HG03135 (cell line): Measurements from ENCODE around the gene ELP4.
A peak's percentile ranks its signal among the peaks of the same experiment; 100 is the strongest.
"Not testable (repeated sequence)": the region's sequence is repeated elsewhere in the genome, so short reads cannot be mapped to it uniquely, and the experiment has no call there.

ENCODE experiments used
- ATAC-seq: cut with Tn5 transposase; IDR thresholded peaks from one replicate; pipeline ENCODE4 v1.9.1; 2021; ENCODE audit warnings: mild to moderate bottlenecking, moderate library complexity; ENCODE audit not compliant: unreplicated experiment

Gene ELP4, protein sequence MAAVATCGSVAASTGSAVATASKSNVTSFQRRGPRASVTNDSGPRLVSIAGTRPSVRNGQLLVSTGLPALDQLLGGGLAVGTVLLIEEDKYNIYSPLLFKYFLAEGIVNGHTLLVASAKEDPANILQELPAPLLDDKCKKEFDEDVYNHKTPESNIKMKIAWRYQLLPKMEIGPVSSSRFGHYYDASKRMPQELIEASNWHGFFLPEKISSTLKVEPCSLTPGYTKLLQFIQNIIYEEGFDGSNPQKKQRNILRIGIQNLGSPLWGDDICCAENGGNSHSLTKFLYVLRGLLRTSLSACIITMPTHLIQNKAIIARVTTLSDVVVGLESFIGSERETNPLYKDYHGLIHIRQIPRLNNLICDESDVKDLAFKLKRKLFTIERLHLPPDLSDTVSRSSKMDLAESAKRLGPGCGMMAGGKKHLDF

DNA sequence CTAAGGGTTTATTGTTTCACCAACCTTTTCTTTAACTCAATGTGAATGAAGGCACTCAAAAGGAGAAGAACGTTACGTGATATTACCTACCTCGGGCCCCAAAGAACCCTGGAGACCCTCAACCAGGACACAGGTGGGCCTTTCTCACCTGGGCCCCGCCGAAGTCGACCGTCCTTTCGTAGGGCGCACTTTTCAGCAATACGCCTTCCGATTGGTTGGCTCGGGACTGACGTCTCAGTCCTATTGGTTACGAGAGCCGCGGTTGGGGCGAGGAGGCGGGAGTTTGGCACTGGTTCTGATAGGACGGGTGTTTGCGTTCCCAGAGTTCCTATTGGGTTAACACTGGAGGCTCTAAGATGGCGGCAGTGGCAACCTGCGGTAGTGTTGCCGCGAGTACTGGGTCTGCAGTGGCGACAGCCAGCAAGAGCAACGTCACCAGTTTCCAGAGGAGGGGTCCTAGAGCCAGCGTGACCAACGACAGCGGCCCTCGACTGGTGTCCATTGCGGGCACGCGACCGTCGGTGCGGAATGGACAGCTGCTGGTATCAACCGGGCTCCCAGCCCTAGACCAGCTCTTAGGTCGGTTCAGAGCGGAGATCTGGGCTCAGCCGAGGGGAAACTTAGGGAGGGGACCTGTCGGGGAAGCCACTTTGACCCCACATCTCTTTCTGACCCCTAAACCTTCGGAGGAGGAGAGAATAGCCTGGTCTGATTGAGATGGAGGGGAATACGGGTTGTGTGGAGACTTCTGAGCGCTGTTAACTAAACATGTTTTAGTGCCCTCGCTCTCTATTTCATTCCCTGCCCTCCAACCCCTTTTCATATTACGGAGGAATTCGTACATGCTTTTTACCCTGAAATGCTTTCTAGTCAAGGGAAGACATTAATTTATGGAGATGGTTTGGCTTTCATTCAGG is at the start of gene ELP4, which contains the start of gene IMMP1L:
Gene ELP4, plus strand, starts transcription at position 339 of the 917 bp plus-strand sequence. Its CDS starts 18 bp downstream, at position 357.
Gene IMMP1L, minus strand, starts transcription at position 194 of the 917 bp plus-strand sequence. CDS start 46,346 bp downstream, outside the sequence.
- peak; percentile 100 for ATAC-seq

DNA sequence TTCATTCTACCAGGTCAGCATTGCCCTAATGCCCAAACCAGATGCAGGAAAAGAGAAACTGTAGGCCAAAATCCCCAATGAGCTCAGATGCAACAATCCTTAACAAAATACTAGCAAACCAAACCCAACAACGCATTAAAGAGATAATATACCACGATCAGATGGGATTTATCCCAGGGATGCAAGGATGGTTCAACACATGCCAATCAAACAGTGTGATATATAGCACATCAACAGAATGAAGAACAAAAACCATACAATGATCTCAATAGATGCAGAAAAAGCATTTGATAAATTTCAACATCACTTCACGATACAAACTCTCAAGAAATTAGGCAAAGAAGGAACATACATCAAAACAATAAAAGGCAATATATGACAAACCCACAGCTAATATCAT is 45.1 kb upstream of the ELP4 start:
- ATAC-seq, result no peak

DNA sequence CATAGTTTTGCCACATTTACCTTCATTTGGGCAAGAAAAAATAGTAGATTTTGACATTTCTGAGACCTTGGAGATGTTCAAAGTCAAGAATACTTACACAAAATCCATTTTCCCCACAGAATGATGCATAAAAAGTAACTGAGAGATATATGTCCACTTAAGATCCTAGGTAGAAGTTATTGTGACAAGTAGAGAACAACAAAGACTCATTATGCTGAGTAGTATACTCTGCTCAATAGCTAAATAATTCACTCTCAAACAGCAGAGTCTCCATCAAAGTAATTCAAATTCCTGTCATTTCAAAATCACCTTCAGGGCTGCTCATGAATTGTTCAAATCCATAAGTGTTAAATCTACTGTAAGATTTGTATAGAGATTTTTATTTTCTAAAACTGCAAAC is 35.5 kb upstream of the ELP4 start:
- no peak for ATAC-seq

DNA sequence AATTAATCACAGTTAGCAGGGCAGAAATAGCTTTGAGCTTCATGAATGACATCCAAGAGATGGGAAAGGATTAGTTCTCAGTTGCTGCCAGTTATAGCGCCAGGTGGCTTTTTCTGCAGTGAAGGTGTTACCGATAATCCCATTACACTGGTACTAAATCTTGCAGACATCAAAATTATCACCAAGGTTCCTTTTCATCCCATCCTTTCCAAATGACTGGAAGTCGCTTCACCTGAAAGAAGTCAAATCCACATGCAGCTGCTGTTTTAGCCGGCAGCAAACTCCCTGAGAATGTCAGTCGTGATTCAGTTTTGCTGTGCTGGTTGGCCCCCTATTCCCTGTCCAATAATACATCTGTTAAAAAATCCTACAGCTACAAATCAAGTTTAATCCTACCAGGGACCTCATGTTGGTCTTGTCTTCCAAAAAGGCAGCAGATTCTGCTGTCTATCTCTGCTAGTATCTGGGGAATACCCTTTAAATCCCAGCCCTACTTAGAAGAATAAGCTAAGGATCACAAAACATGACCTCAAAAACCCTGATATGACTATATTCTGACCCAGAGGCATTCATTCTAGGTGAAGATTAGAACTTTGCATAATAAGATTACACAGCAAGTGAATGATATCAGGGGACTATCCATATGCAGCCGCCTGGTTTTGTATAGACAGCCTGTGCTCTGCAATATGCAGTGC is 31.9 kb upstream of the ELP4 start:
- ATAC-seq, result no peak

DNA sequence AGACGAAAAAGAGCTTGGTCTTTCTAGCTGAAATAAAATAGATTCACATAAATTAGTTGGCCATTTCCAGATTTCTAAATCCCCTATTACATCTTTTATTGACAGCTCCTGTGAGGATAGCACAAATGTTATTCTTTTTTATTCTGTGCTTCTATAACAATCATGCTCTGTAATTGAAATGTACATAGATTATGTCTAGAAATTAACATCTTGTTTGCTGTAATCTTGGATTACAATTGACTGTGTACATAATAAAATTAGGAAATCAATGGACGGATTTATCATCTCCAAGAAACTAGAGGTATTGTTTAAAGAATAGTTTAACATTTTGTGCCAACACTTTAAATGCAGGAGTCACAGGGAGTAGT is 31.4 kb upstream of the ELP4 start:
- no peak for ATAC-seq

DNA sequence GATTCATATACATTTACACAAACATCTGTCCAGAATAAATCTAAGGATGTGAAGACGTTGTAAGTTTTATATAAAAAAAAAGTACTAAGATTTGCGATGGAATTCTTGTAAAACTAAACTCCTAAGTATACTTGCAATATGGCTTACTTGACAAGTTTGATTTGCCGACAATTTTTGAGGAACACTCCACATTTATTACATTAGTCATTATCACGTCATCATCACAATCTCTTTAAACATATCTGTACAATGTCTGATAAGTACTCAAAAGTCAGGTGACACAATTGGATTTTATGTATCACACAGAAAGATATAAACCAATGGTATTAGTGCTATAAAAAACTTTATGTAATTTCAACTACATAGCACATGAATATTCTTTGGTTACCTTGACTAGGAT is 30.5 kb upstream of the ELP4 start:
- no peak for ATAC-seq

DNA sequence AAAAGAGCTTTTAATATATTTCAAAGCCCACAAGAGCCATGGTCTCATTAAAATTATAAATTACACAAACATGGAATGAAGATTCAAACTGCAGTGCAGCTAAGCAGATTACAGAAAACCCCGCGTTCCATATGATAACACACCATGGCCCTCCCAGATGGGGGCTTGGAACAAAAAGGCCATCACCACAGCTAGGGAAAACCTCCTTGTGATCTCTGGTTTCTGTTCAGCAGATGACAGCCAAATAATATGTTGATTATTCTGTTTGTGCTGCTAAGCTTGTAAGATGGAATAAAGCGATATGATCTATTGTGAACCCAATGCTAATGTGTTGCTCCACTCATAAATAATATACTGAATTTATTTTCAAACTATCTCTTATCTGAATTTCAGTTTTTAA is 28.6 kb upstream of the ELP4 start:
- ATAC-seq, result no peak

DNA sequence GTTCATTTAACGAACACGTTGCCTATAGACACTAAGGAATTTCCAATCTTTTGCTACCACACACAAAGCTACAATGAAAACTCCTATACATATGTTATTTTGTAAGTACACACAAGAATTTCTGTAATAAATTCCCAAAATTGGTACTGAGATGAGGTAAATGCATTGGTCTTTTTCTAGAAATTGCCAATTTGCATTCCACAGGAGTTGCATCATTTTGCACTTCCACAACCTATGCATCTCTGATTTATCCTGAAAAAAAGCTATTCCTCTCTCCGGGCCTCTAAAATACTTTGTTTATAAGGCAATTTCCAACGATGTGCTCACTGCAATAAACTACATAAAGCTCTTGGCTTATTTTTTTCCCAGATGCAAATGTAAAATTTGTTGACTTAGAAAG is 25.1 kb upstream of the ELP4 start:
- ATAC-seq, result no peak

DNA sequence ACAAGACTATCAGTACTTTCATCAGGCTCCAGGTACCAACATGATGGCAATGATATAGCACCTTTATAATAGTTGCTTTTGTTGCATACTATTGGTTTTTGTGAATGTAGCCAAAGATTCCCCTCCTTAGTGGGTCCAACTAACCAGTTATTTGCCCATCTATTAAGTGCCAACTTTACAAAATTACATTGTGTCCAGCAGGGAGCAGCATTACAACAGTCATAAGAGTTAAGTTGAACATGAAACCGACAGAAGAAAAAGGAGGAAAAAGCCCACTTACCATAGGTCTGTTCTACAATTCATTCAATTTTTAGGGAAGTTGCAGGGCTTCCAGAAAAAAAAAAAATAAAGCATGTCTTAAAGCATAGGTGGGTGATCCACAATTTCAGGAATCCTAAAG is 21.7 kb upstream of the ELP4 start:
- no peak for ATAC-seq

DNA sequence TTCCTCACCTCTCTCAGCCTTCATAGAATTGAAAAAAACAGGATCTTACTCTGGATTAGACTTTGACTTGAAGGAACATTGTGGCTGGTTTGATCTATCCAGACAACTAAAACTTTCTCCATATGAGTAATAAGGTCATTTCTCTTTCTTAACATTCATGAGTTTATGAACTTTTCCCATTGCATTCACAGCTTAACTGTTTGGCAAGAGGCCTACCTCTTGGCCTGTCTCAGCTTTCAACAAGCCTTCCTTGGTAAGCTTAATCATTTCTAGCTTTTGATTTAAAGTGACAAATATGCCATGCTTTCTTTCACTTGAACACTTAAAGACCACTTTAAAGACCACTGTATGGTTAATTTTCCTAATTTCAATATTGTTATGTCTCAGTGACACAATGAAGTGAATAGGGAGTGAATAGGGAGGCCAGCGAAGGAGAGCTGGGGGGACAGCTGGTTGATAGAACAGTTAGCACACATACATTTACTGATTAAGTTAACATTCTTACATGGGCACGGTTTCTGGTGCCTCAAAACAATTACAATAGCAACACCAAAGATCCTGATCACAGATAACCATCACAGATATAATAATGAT is 17.1 kb upstream of the ELP4 start:
- ATAC-seq, result no peak

DNA sequence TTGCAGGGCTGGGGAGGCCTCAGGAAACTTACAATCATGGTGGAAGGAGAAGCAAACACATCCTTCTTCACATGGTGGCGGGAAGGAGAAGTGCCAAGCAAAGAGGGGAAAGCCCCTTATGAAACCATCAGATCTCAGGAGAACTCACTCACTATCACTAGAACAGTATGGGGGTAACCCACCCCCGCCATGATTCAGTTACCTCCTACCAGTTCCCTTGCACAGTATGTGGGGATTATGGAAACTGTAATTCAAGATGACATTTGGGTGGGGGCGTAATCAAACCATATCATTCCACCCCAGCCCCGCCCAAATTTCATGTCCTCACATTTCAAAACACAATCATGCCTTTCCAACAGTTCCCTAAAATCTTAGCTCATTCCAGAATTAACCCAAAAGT is 16.3 kb upstream of the ELP4 start:
- ATAC-seq, result no peak

DNA sequence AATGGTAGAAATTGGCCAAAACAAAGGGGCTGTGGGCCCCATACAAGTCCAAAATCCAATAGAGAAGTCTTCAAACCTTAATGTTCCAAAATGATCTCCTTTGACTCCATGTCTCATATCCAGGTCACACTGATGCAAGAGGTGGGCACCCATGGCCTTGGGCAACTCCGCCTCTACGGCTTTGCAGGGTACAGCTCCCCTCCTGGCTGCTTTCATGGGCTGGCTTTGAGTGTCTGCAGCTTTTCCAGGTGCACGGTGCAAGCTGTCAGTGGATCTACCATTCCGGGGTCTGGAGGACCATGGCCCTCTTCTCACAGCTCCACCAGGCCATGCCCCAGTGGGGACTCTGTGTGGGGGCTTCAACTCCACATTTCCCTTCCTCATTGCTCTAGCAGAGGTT is 15.8 kb upstream of the ELP4 start:
- not testable (repeated sequence) for ATAC-seq

DNA sequence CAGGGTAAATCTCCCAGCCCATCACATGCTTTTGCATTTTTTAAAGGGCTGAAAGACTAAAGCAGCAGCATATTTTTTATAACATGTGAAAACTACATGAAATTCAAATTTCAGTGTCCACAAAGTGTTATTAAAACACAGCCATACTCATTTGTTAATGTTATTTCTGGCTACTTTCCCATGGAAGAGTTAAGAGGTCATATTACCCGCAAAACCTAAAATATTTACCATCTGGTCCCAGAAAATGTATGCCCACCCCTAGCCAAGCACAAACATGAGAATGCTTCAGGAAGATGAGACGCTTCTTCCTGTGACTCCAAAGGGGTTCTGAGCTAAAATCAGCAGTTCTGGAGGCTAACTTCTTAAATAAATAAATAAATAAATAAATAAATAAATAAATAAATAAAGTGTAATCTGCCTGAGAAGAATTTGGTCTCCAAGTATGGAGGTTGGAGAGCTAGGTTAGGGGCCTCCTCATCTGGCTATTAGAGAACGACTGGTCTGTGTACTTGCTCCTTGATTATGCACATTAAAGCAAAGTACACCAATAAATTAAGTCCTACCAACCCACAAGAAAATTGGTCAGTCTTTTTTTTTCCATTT is 9.9 kb upstream of the ELP4 start:
- no peak for ATAC-seq

DNA sequence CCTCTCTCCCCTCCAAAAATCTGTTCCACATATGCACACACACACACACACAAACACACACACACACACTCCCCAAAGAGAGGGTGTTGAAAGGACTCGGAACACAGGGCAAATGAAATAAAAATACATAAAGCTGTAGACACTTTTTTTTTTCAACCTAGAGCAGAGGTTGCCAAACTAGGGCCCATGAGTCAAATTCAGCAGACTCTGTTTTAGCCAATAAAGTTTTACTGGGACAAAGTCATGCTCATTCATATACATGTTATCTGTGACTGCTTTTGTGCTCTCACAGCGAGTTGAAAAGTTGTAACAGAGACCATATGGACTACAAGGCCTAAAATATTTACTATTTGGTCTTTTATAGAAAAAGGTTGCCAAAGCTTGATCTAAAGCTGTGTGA is 9.0 kb upstream of the ELP4 start:
- no peak for ATAC-seq

DNA sequence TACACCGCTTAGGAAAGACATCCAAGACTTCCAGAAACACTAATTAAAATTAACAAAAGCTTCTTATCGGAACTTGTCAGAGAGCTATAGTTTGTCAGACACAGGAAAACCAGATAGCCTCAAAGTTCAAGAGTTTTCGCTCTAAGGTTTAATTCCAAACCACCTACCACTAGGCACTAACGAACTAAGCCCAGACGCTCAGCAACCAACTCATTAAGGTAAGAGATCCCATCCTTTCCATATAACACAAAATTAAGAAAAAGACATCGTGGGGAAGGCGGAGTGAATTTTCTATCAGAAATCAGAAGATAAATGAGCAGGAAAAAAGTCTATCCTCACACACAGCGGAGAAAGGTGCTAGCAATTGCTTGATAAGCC is 527 bp upstream of the ELP4 start:
- ATAC-seq, result peak; percentile 8

DNA sequence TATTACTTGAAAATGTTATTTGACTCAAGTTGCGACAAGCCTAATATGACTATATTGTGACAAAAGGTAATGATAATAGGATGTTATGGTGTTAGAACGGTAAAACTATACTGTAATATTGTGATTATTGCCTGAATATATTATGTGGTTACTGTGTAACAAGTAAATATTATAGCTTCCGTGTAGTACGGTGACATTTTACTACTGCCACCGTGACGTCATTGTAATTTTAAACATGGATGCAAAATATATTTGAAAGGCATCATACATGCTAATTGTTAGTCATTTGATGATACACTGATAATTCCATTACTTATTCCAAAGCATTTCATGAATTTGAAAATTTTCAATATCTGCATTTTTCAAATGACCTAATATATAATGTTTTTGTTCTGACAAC is 2.5 kb downstream of the ELP4 start:
- ATAC-seq, result no peak

DNA sequence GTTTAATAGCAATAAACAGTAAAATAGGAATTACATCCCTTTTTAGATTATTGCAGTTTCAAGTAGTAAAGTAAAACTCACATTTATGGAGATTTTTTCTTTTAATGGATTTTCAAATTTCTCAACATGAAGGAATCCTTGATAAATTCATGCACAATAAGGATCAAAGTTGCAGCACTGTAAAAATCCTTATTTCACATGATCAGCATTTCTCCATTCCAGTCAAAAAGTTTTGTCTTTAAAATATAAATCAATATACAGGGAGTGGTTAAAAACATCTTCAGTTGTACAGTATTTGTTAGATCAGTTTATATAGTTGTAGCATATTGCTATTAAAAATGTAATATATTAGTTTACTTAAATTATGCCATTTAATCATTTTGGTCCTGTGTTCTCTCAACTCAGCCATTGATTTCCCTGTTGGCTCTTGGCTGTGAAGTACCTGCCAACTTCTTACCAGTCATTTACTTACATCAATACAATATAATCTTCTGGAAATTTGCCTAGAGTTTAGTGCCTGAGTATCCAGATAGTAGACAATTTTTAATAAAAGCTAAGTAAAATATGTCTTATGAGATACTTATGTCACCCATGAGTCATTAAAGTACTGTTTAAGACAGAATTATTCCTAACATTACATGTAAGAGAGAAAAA is 12.1 kb downstream of the ELP4 start:
- ATAC-seq, result no peak

DNA sequence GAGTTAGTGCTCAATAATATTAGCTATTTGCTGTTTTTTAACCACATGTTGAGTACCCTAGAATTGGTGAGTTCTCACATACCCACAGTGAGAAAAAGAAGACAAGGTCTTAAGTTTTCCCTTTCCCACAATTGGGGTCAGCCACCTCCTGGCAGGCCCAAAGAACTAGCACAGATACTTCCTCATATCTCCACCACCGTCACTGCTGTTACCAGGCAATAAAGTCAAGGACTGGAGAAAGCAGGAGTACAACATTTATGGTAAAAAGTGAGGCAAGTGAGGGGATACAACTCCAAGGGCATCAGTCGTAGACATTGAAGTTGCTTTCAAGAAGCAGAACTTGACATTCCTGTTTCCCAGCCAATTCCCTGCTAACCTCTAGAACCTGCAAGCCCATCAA is 19.6 kb downstream of the ELP4 start:
- ATAC-seq, result no peak

DNA sequence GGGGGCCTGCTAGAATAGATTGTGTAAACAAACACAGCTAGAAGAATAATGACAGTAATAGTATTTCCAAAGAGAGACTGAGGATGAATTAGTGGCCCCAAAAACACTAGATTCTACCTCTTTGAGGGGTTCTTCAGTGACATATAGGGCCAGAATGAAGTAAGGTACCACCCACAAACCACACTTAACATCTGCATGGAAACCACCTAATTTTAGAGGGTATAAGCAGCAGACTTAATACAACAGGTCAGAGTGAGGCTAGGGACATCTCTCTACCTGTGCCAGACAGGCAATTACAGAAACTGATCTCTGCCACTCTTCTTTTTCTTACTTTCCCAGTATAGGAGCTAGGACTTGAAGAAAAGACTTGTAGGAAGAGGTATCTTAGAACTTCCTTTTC is 20.1 kb downstream of the ELP4 start:
- peak; percentile 62 for ATAC-seq

DNA sequence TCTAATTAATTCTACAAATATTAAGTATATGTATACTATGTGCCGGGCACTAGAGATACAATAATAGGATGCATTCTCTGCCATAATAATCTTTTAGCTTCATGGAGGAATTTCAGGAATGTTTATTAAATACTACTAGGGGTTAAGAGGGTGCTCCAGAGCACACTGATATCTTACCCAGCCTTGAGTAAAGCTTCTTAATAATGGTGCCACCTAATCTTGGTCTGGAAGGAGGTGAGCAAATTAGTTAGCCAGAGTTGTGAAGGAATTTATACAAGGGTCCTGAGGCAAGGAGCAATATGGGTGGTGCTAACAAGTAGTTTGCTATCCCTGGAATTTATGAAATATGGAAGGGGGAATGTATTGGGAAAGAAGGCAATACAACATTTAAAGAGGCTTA is 21.7 kb downstream of the ELP4 start:
- no peak for ATAC-seq
